NB4 (cell line): ENCODE results near the gene CNGA3.

Experiments
- DNase-seq: peaks from one replicate; pipeline ENCODE4 v3.0.0; 2010; ENCODE audit warnings: low read depth
- H3K4me3 ChIP-seq: one replicate; pipeline ENCODE4 v1.5.1; 2011; ENCODE audit warnings: mild to moderate bottlenecking, low read depth, low read length, moderate library complexity
- MYC ChIP-seq: IDR thresholded peaks from 2 replicates; pipeline ENCODE4 v1.6.1; 2011; ENCODE audit warnings: low read depth, low read length
- POLR2A ChIP-seq: IDR thresholded peaks from 2 replicates; pipeline ENCODE4 v1.6.1; 2011; ENCODE audit warnings: mild to moderate bottlenecking; ENCODE audit not compliant: insufficient read length; ENCODE audit errors: extremely low read depth
- TF ChIP-seq, protein P1 (sequence below): IDR thresholded peaks from one replicate; pipeline ENCODE4 v1.5.1; 2012; ENCODE audit warnings: low read depth, low read length
- TF ChIP-seq, protein P2 (sequence below): IDR thresholded peaks from 2 replicates; pipeline ENCODE4 v1.6.1; 2011; ENCODE audit warnings: low read depth, low read length

Gene CNGA3

DNA sequence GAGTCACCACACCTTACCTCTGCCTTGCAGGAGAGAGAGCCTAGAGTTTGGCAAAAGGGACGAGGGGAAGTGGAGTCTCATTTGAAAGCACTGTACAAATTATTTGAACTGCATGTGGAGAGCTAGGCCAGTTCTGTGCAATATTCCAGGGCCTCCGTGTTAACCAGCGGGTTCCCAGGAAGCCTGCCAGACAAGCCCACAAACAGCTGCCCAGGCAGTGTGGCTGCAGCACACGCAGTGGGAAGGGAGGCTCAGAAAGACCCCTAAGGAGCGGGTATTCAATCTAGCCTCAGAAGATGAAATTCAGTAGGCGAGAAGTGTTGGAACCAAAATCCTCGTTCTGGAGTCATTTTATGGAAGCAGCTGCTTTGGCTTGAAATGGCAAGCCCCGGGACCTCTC is 30.7 kb downstream of the CNGA3 start:
- H3K4me3 ChIP-seq, result no peak overlapping the region
- TF ChIP-seq, protein P1, sequence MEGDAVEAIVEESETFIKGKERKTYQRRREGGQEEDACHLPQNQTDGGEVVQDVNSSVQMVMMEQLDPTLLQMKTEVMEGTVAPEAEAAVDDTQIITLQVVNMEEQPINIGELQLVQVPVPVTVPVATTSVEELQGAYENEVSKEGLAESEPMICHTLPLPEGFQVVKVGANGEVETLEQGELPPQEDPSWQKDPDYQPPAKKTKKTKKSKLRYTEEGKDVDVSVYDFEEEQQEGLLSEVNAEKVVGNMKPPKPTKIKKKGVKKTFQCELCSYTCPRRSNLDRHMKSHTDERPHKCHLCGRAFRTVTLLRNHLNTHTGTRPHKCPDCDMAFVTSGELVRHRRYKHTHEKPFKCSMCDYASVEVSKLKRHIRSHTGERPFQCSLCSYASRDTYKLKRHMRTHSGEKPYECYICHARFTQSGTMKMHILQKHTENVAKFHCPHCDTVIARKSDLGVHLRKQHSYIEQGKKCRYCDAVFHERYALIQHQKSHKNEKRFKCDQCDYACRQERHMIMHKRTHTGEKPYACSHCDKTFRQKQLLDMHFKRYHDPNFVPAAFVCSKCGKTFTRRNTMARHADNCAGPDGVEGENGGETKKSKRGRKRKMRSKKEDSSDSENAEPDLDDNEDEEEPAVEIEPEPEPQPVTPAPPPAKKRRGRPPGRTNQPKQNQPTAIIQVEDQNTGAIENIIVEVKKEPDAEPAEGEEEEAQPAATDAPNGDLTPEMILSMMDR, result no peak
- TF ChIP-seq, protein P2, sequence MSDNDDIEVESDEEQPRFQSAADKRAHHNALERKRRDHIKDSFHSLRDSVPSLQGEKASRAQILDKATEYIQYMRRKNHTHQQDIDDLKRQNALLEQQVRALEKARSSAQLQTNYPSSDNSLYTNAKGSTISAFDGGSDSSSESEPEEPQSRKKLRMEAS, result no peak
- TF ChIP-seq MYC (no peak), POLR2A (no peak)
- DNase-seq, result no peak

DNA sequence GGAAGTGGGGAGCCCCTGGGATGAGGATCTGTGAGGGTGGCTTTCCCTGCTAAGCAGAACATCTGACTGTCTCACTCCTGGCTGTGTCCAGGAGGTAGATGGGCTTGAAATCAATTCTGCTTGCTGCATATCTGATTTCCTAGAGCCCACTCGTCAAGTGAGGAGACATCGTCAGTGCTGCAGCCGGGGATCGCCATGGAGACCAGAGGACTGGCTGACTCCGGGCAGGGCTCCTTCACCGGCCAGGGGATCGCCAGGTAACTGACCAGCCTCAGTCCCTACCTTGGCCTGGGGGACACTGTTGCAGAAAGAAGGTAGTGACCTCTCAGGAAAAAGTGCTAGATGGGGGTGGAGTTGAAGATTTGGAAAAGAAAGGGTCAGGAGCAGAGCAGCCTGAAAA is 31.3 kb downstream of the CNGA3 start:
- no peak for DNase-seq
- H3K4me3 ChIP-seq, result no peak overlapping the region
- TF ChIP-seq, protein P2, result no peak
- TF ChIP-seq POLR2A, result no peak
- TF ChIP-seq MYC, result no peak
- TF ChIP-seq, protein P1, result no peak

DNA sequence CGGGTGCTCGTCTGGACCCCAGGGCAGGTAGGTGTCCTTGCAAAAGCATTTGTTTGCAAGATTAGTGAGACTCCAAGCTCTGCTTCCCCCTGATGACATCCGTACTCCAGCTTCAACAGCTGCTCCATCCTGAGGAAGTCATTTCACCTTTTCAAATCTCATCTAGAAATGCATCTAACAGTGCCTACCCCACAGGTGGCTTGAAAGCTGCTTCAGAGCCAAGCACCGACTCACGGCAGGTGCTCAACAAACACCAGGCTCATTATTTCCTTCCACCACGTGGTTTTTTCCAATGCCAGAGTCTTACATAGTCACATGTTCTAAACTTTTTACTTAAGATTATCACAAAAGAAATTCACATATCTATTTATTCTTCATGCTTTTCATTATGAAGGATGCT is 31.9 kb downstream of the CNGA3 start:
- DNase-seq, result no peak
- TF ChIP-seq, protein P2, result no peak
- TF ChIP-seq POLR2A, result no peak
- TF ChIP-seq, protein P1, result no peak
- TF ChIP-seq MYC, result no peak
- no peak overlapping the region for H3K4me3 ChIP-seq

DNA sequence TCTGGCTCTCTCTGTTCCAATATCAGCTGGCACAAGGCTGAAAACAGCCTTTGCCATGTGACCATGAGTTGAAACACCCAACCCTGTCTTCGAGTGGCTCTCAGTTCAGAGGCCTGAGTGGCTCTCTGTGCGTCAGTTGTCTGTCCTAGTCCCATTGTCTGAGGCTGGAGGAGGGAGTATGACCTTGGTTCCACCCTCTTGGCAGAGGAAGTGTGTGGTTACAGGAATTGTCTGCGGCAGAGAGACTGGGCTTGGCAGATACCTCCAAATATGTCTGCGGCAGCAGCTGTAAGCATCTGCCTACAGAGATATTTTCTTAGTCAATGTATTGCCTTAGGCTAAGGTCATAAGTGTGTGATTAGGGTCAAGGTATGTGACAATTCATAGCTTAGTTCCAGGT is 32.6 kb downstream of the CNGA3 start:
- H3K4me3 ChIP-seq, result no peak overlapping the region
- TF ChIP-seq, protein P1, result no peak
- TF ChIP-seq, protein P2, result no peak
- no peak for DNase-seq

DNA sequence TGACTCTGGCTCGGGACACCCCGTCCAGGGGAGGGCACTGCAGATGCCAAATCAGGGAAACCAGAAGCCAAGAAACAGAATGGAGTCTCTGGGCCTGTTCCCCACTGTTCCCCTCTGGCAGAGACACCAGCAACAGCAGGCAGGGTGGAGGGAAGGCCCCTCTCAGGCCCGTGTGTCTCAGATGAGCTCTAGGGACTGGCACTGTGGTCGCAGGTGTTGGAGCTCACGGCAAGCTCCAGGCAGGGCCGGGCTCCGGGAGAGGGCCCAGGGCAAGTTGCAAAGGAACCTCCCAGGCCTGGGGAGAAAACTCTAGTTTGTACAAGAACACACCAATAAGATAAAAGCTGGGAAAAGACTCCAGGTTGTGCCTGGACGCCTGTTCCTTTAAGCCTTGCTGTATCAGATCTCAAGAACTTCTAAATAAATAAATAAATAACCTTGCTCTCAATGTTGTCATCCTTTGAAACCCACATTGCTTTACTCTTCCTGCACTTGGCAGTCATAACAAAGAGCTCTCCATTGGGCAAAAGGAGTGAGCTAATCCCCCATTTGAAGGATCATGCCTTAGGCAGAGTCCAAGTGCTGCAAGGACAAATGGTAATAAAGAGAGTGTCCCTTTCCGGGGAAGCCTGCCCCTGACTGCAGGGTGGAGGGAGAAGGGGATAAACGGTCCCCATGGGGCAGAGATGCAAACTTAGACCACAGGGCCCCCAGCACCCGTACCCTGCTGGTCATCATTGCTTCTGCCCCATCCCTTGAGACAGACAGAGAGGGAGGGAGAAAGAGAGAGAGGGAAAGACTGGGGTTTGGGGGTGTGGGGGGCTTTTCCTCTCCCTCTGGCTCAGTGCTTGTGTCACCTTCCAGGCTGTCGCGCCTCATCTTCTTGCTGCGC is 33.3 kb downstream of the CNGA3 start:
- H3K4me3 ChIP-seq, result no peak overlapping the region
- TF ChIP-seq, protein P1, result no peak
- TF ChIP-seq POLR2A (no peak), MYC (no peak)
- TF ChIP-seq, protein P2, result no peak
- DNase-seq, result no peak
